Esophagus muscularis mucosa (tissue), 4 donors: Measurements from ENCODE around the gene CNOT4. TPM values are rescaled to one million over a fixed set of nuclear protein-coding genes. Genes with fewer than 3 reads are reported as not detected.

Source experiments
- DNase-seq: peaks from one replicate; pipeline ENCODE4 v3.0.0-alpha.2; 2017; ENCODE audit errors: extremely low spot score
- H3K27ac ChIP-seq, 4 donors: fragments of 200-600 bp; sonication (generic); replicated peaks in 1 of 4; 1 replicate in 3 of 4; 2 replicates in 1 of 4; pipeline ENCODE4 v1.5.1; 2016 to 2019; ENCODE audit warnings: mild to moderate bottlenecking in 1 of 4
- H3K27me3 ChIP-seq, 4 donors: fragments of 200-600 bp; sonication (generic); one replicate each; pipeline versions ENCODE4 v1.5.1 to v1.6.0; 2016 to 2019
- H3K36me3 ChIP-seq, 4 donors: fragments of 200-600 bp; sonication (generic); one replicate each; pipeline ENCODE4 v1.5.1; 2016 to 2019
- H3K4me1 ChIP-seq, 4 donors: fragments of 200-600 bp; sonication (generic); one replicate each; pipeline ENCODE4 v1.5.1; 2016 to 2019
- H3K4me3 ChIP-seq, 4 donors: fragments of 200-600 bp; sonication (generic); 1 replicate in 2 of 4; 2 replicates in 2 of 4; pipeline ENCODE4 v1.5.1; 2016 to 2019; ENCODE audit warnings: mild to moderate bottlenecking in 4 of 4, moderate library complexity in 1 of 4
- H3K9me3 ChIP-seq, 4 donors: fragments of 200-600 bp; sonication (generic); 1 replicate in 3 of 4; 2 replicates in 1 of 4; pipeline ENCODE4 v1.5.1; 2016 to 2019
- CTCF ChIP-seq, 3 experiments: fragments of 200-600 bp in 2 of 3; fragments of 450-650 bp in 1 of 3; sonication (generic) in 2 of 3; IDR thresholded peaks; one replicate each; pipeline ENCODE4 v1.5.1; 2017 to 2019; ENCODE audit warnings: antibody characterized with exemption in 3 of 3, mild to moderate bottlenecking in 2 of 3, moderate library complexity in 1 of 3
- EP300 ChIP-seq: sonication (generic); formaldehyde crosslinking; IDR thresholded peaks from one replicate; pipeline ENCODE4 v1.6.1; 2017; ENCODE audit warnings: antibody characterized with exemption
- POLR2A ChIP-seq: fragments of 450-650 bp; IDR thresholded peaks from one replicate; pipeline ENCODE4 v1.6.1; 2017; ENCODE audit warnings: antibody characterized with exemption, moderate library complexity, mild to moderate bottlenecking, low read depth
- POLR2AphosphoS5 ChIP-seq, 2 donors: sonication (generic); formaldehyde crosslinking; IDR thresholded peaks; one replicate each; pipeline ENCODE4 v1.6.1; 2017; ENCODE audit warnings: antibody characterized with exemption in 2 of 2
- WGBS: methylation state at CpG from one replicate; pipeline ENCODE4 v1.1.5; 2018; 5-methylcytosine and 5-hydroxymethylcytosine counted together
- intact Hi-C: fragments of 100-400 bp; cut with DNase I; formaldehyde crosslinking; loops from one replicate; pipeline ENCODE4 v1.15.1; 2023
- total RNA-seq, 4 donors: library from RNA; depleted of rRNA; stranded (reverse); fragments of >200 nt; gene quantifications; one replicate each; pipeline versions ENCODE4 v1.1.0 to v1.2.1, GENCODE V29; 2016

The CNOT4 gene
- total RNA-seq, 4 donors from 2014 or later, result 18.6 to 28.7 (median 26.4) TPM

- no peaks in the 10 kb centered on the region for H3K36me3 ChIP-seq
- H3K4me3 ChIP-seq, result no peak overlapping the region
- DNase-seq, result no peak
- intact Hi-C loops, result no loop called here
- no peaks in the 10 kb centered on the region for H3K9me3 ChIP-seq
- no peak overlapping the region for H3K27ac ChIP-seq
- no peak for TF ChIP-seq POLR2A
- H3K27me3 ChIP-seq, result no peaks in the 10 kb centered on the region
- peaks cover 0 to 3% (median 0%) of the 10 kb centered on the region in 4 donors for H3K4me1 ChIP-seq
Observed at GRCh38 chr7:135380351-135380750, 129.6 kb downstream of the CNOT4 start.

- H3K27ac ChIP-seq, result no peak overlapping the region
- no peaks in the 10 kb centered on the region for H3K9me3 ChIP-seq
- no peaks in the 10 kb centered on the region for H3K36me3 ChIP-seq
- intact Hi-C loops, result no loop called here
- no peaks in the 10 kb centered on the region for H3K4me1 ChIP-seq
- H3K4me3 ChIP-seq, result no peak overlapping the region
- H3K27me3 ChIP-seq, result no peaks in the 10 kb centered on the region
- DNase-seq, result no peak
- TF ChIP-seq CTCF (IDR thresholded peaks at IDR 0.05) (no peak), EP300 (no peak), POLR2AphosphoS5 (IDR thresholded peaks at IDR 0.05) (no peak), POLR2A (no peak)
Observed at GRCh38 chr7:135377171-135377570, 132.7 kb downstream of the CNOT4 start.

GRCh38 chr7:135375908-135376699 is 133.8 kb downstream of the CNOT4 start:
- Histone ChIP-seq H3K27ac (no peak overlapping the region), H3K4me1 (no peaks in the 10 kb centered on the region), H3K9me3 (no peaks in the 10 kb centered on the region), H3K36me3 (no peaks in the 10 kb centered on the region), H3K27me3 (no peaks in the 10 kb centered on the region), H3K4me3 (no peak overlapping the region)
- intact Hi-C loops, result no loop called here
- no peak for DNase-seq
- 96% methylated on average over 5 of the region's 5 CpGs for WGBS
- TF ChIP-seq POLR2A, result no peak
- TF ChIP-seq POLR2AphosphoS5 (IDR thresholded peaks at IDR 0.05), result no peak
- TF ChIP-seq EP300, result no peak
- no peak for TF ChIP-seq CTCF (IDR thresholded peaks at IDR 0.05)

- Histone ChIP-seq H3K9me3 (no peaks in the 10 kb centered on the region), H3K27me3 (no peaks in the 10 kb centered on the region), H3K4me1 (no peaks in the 10 kb centered on the region), H3K4me3 (no peak overlapping the region), H3K27ac (no peak overlapping the region), H3K36me3 (no peaks in the 10 kb centered on the region)
- no peak for TF ChIP-seq EP300
- no peak for TF ChIP-seq POLR2AphosphoS5 (IDR thresholded peaks at IDR 0.05)
- TF ChIP-seq CTCF (IDR thresholded peaks at IDR 0.05), result no peak
- no peak for TF ChIP-seq POLR2A
- WGBS, result 94% methylated on average over 3 of the region's 3 CpGs
- intact Hi-C loops, result no loop called here
- no peak for DNase-seq
Observed at GRCh38 chr7:135374736-135375135, 135.2 kb downstream of the CNOT4 start.

- H3K27ac ChIP-seq, result no peak overlapping the region
- intact Hi-C loops, result no loop called here
- peaks cover 0 to 2% (median 0%) of the 10 kb centered on the region in 4 donors for H3K4me1 ChIP-seq
- no peak overlapping the region for H3K4me3 ChIP-seq
- H3K9me3 ChIP-seq, result no peaks in the 10 kb centered on the region
- no peak for TF ChIP-seq CTCF (IDR thresholded peaks at IDR 0.05)
- TF ChIP-seq POLR2AphosphoS5 (IDR thresholded peaks at IDR 0.05), result no peak
- TF ChIP-seq EP300, result no peak
- no peak for TF ChIP-seq POLR2A
- DNase-seq, result no peak
- no peaks in the 10 kb centered on the region for H3K36me3 ChIP-seq
- WGBS, result 96% methylated on average over 10 of the region's 10 CpGs
- no peaks in the 10 kb centered on the region for H3K27me3 ChIP-seq
Observed at GRCh38 chr7:135372222-135372621, 137.7 kb downstream of the CNOT4 start.
